HT1080 (cell line): ENCODE results near the gene KMT2A. TPM values are rescaled to one million over a fixed set of nuclear protein-coding genes. Genes with fewer than 3 reads are reported as not detected.
"Not testable (repeated sequence)": the region's sequence is repeated elsewhere in the genome, so short reads cannot be mapped to it uniquely, and the experiment has no call there.

Experiments
- DNase-seq: peaks from one replicate; pipeline ENCODE4 v3.0.0-alpha.2; 2015; ENCODE audit warnings: low read depth
- total RNA-seq: library from RNA; depleted of rRNA; stranded (reverse); fragments of >200 nt; shearing (Covaris generic); gene quantifications from 2 replicates; pipeline ENCODE4 v1.2.3, GENCODE V29; 2014

KMT2A gene
- total RNA-seq, 1 experiment from 2014 or later: 24.2 TPM

- DNase-seq: no peak
Observed at GRCh38 chr11:118532852-118533768, 96.8 kb downstream of the KMT2A start.

GRCh38 chr11:118533769-118534729, 97.8 kb downstream of the KMT2A start:
- no peak for DNase-seq

- no peak for DNase-seq
Observed at GRCh38 chr11:118535261-118535660, 99.0 kb downstream of the KMT2A start.

GRCh38 chr11:118536726-118537125, 100.4 kb downstream of the KMT2A start:
- no peak for DNase-seq

- peak; percentile 21 for DNase-seq
Observed at GRCh38 chr11:118537409-118537980, 101.2 kb downstream of the KMT2A start.

GRCh38 chr11:118544010-118544646, 107.8 kb downstream of the KMT2A start:
- DNase-seq: no peak

GRCh38 chr11:118544647-118545010, 108.3 kb downstream of the KMT2A start:
- no peak for DNase-seq

GRCh38 chr11:118545533-118545932, 109.2 kb downstream of the KMT2A start:
- no peak for DNase-seq

- no peak for DNase-seq
Observed at GRCh38 chr11:118547132-118547531, 110.8 kb downstream of the KMT2A start.

- no peak for DNase-seq
Observed at GRCh38 chr11:118552341-118552740, 116.0 kb downstream of the KMT2A start.

- DNase-seq: no peak
Observed at GRCh38 chr11:118560806-118561205, 124.5 kb downstream of the KMT2A start.

GRCh38 chr11:118565051-118565450, 128.8 kb downstream of the KMT2A start:
- no peak for DNase-seq

- DNase-seq: no peak
Observed at GRCh38 chr11:118569670-118570069, 133.4 kb downstream of the KMT2A start.

GRCh38 chr11:118570787-118571186, 134.5 kb downstream of the KMT2A start:
- no peak for DNase-seq

- DNase-seq: not testable (repeated sequence)
Observed at GRCh38 chr11:118571701-118572060, 135.4 kb downstream of the KMT2A start.

- DNase-seq: peak; percentile 40
Observed at GRCh38 chr11:118572061-118572980, 136.0 kb downstream of the KMT2A start, which contains the start of gene ARCN1. Gene ARCN1 (plus strand): TSS chr11:118572409. CDS start chr11:118572548, 139 bp downstream.

GRCh38 chr11:118572981-118573550, 136.8 kb downstream of the KMT2A start:
- DNase-seq: peak; percentile 36

- no peak for DNase-seq
Observed at GRCh38 chr11:118574636-118575035, 138.3 kb downstream of the KMT2A start.
